Measurements from ENCODE around the gene GRID2. TPM values are rescaled to one million over a fixed set of nuclear protein-coding genes. Genes with fewer than 3 reads are reported as not detected.

The GRID2 gene
- total RNA-seq, 1 donor from 2014 or later, result 2.1 TPM

GRCh38 chr4:93018243-93018642 lies 714.5 kb downstream of the GRID2 start:
- no peaks in the 10 kb centered on the region for H3K9me3 Mint-ChIP-seq (ENCODE audit: unreplicated experiment)
- no peak for DNase-seq
- TF ChIP-seq CTCF (IDR thresholded peaks at IDR 0.05; ENCODE audit: partially characterized antibody, unreplicated experiment), result no peak
- no peak overlapping the region for H3K4me3 Mint-ChIP-seq (ENCODE audit: unreplicated experiment)
- peaks cover 2% of the 10 kb centered on the region for H3K27me3 Mint-ChIP-seq (ENCODE audit: unreplicated experiment)
- H3K36me3 Mint-ChIP-seq (ENCODE audit: unreplicated experiment), result no peaks in the 10 kb centered on the region
- no peaks in the 10 kb centered on the region for H3K4me1 Mint-ChIP-seq (ENCODE audit: low read depth, unreplicated experiment)
- H3K27ac Mint-ChIP-seq (ENCODE audit: unreplicated experiment), result no peak overlapping the region

- no peak for TF ChIP-seq CTCF (IDR thresholded peaks at IDR 0.05; ENCODE audit: partially characterized antibody, unreplicated experiment)
- peaks cover 2% of the 10 kb centered on the region for H3K27me3 Mint-ChIP-seq (ENCODE audit: unreplicated experiment)
- H3K9me3 Mint-ChIP-seq (ENCODE audit: unreplicated experiment), result no peaks in the 10 kb centered on the region
- no peaks in the 10 kb centered on the region for H3K4me1 Mint-ChIP-seq (ENCODE audit: low read depth, unreplicated experiment)
- H3K27ac Mint-ChIP-seq (ENCODE audit: unreplicated experiment), result no peak overlapping the region
- H3K4me3 Mint-ChIP-seq (ENCODE audit: unreplicated experiment), result no peak overlapping the region
- no peaks in the 10 kb centered on the region for H3K36me3 Mint-ChIP-seq (ENCODE audit: unreplicated experiment)
- no peak for DNase-seq
Observed at GRCh38 chr4:93018806-93019205, 715.0 kb downstream of the GRID2 start.

GRCh38 chr4:93029769-93030168 lies 726.0 kb downstream of the GRID2 start:
- Mint-ChIP-seq H3K9me3 (ENCODE audit: unreplicated experiment) (no peaks in the 10 kb centered on the region), H3K27me3 (ENCODE audit: unreplicated experiment) (no peaks in the 10 kb centered on the region), H3K4me1 (ENCODE audit: low read depth, unreplicated experiment) (peaks cover 2% of the 10 kb centered on the region), H3K36me3 (ENCODE audit: unreplicated experiment) (no peaks in the 10 kb centered on the region), H3K4me3 (ENCODE audit: unreplicated experiment) (no peak overlapping the region), H3K27ac (ENCODE audit: unreplicated experiment) (no peak overlapping the region)
- TF ChIP-seq CTCF (IDR thresholded peaks at IDR 0.05; ENCODE audit: partially characterized antibody, unreplicated experiment), result no peak
- DNase-seq, result no peak

GRCh38 chr4:93030670-93031069 lies 726.9 kb downstream of the GRID2 start:
- Mint-ChIP-seq H3K27ac (ENCODE audit: unreplicated experiment) (no peak overlapping the region), H3K4me3 (ENCODE audit: unreplicated experiment) (no peak overlapping the region), H3K36me3 (ENCODE audit: unreplicated experiment) (no peaks in the 10 kb centered on the region), H3K4me1 (ENCODE audit: low read depth, unreplicated experiment) (peaks cover 2% of the 10 kb centered on the region), H3K27me3 (ENCODE audit: unreplicated experiment) (no peaks in the 10 kb centered on the region), H3K9me3 (ENCODE audit: unreplicated experiment) (no peaks in the 10 kb centered on the region)
- TF ChIP-seq CTCF (IDR thresholded peaks at IDR 0.05; ENCODE audit: partially characterized antibody, unreplicated experiment), result no peak
- no peak for DNase-seq

- Mint-ChIP-seq H3K36me3 (ENCODE audit: unreplicated experiment) (no peaks in the 10 kb centered on the region), H3K27me3 (ENCODE audit: unreplicated experiment) (no peaks in the 10 kb centered on the region), H3K4me1 (ENCODE audit: low read depth, unreplicated experiment) (peaks cover 2% of the 10 kb centered on the region), H3K27ac (ENCODE audit: unreplicated experiment) (no peak overlapping the region), H3K9me3 (ENCODE audit: unreplicated experiment) (no peaks in the 10 kb centered on the region), H3K4me3 (ENCODE audit: unreplicated experiment) (no peak overlapping the region)
- no peak for DNase-seq
- no peak for TF ChIP-seq CTCF (IDR thresholded peaks at IDR 0.05; ENCODE audit: partially characterized antibody, unreplicated experiment)
Observed at GRCh38 chr4:93031431-93032098, 727.8 kb downstream of the GRID2 start.
